Cardiac muscle cell (in vitro differentiated cells and primary cell): ENCODE data around the gene NFIC. TPM values are rescaled to one million over a fixed set of nuclear protein-coding genes. Genes with fewer than 3 reads are reported as not detected.
"Not testable (repeated sequence)": the region's sequence is repeated elsewhere in the genome, so short reads cannot be mapped to it uniquely, and the experiment has no call there.

Experiments
- DNase-seq, 2 donors: peaks; one replicate each; pipeline versions ENCODE4 v3.0.0 to v3.0.0-alpha.2; 2010 to 2017; ENCODE audit warnings: low read depth in 1 of 2, low spot score in 1 of 2
- H3K27ac ChIP-seq: fragments of 200-600 bp; sonication (generic); 2 replicates; pipeline ENCODE4 v1.5.1; 2016
- H3K27me3 ChIP-seq: fragments of 200-600 bp; sonication (generic); 2 replicates; pipeline ENCODE4 v1.6.0; 2016; ENCODE audit warnings: control low read depth
- H3K36me3 ChIP-seq: fragments of 200-600 bp; sonication (generic); 2 replicates; pipeline ENCODE4 v1.5.1; 2016; ENCODE audit warnings: control low read depth
- H3K4me1 ChIP-seq: fragments of 200-600 bp; sonication (generic); 2 replicates; pipeline ENCODE4 v1.8.1; 2017; ENCODE audit warnings: low read depth, mild to moderate bottlenecking, mixed run types
- H3K4me3 ChIP-seq: fragments of 200-600 bp; sonication (generic); 2 replicates; pipeline ENCODE4 v1.5.1; 2016; ENCODE audit warnings: mild to moderate bottlenecking
- H3K9me3 ChIP-seq: fragments of 200-600 bp; sonication (generic); 2 replicates; pipeline ENCODE4 v1.5.1; 2017; ENCODE audit warnings: low read depth, mild to moderate bottlenecking, control low read depth
- polyA plus RNA-seq: library from polyadenylated mRNA; unstranded; fragments of >200 nt; fragmentation: Nextera tagmentation; extraction: Ambion mirVana; gene quantifications from 2 replicates; pipeline ENCODE4 v1.2.1, GENCODE V29; 2016
- total RNA-seq: library from RNA; depleted of rRNA; stranded (reverse); fragments of >200 nt; gene quantifications from 2 replicates; pipeline ENCODE4 v1.2.3, GENCODE V29; 2016
- TF ChIP-seq, protein P1 (sequence below): IDR thresholded peaks from 2 replicates; pipeline ENCODE4 v1.5.1; 2012; ENCODE audit warnings: low read depth, mild to moderate bottlenecking, low read length

The NFIC gene
- total and polyA plus RNA-seq, 2 experiments from 2014 or later = 32.7 to 46.1 TPM

GRCh38 chr19:3346677-3347353 lies 19.6 kb upstream of the NFIC start:
- H3K27ac ChIP-seq = no peak overlapping the region
- H3K36me3 ChIP-seq = no peaks in the 10 kb centered on the region
- no peak overlapping the region for H3K4me3 ChIP-seq
- H3K27me3 ChIP-seq = peaks cover 18% of the 10 kb centered on the region
- TF ChIP-seq, protein P1, sequence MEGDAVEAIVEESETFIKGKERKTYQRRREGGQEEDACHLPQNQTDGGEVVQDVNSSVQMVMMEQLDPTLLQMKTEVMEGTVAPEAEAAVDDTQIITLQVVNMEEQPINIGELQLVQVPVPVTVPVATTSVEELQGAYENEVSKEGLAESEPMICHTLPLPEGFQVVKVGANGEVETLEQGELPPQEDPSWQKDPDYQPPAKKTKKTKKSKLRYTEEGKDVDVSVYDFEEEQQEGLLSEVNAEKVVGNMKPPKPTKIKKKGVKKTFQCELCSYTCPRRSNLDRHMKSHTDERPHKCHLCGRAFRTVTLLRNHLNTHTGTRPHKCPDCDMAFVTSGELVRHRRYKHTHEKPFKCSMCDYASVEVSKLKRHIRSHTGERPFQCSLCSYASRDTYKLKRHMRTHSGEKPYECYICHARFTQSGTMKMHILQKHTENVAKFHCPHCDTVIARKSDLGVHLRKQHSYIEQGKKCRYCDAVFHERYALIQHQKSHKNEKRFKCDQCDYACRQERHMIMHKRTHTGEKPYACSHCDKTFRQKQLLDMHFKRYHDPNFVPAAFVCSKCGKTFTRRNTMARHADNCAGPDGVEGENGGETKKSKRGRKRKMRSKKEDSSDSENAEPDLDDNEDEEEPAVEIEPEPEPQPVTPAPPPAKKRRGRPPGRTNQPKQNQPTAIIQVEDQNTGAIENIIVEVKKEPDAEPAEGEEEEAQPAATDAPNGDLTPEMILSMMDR = no peak
- no peaks in the 10 kb centered on the region for H3K9me3 ChIP-seq
- H3K4me1 ChIP-seq = no peaks in the 10 kb centered on the region
- peak in 1 of 2 donors; percentile 88 for DNase-seq

GRCh38 chr19:3348042-3348441 lies 18.3 kb upstream of the NFIC start:
- H3K9me3 ChIP-seq = no peaks in the 10 kb centered on the region
- no peaks in the 10 kb centered on the region for H3K4me1 ChIP-seq
- TF ChIP-seq, protein P1 = no peak
- H3K4me3 ChIP-seq = no peak overlapping the region
- peaks cover 29% of the 10 kb centered on the region for H3K27me3 ChIP-seq
- H3K27ac ChIP-seq = no peak overlapping the region
- no peak for DNase-seq
- no peaks in the 10 kb centered on the region for H3K36me3 ChIP-seq

DNA sequence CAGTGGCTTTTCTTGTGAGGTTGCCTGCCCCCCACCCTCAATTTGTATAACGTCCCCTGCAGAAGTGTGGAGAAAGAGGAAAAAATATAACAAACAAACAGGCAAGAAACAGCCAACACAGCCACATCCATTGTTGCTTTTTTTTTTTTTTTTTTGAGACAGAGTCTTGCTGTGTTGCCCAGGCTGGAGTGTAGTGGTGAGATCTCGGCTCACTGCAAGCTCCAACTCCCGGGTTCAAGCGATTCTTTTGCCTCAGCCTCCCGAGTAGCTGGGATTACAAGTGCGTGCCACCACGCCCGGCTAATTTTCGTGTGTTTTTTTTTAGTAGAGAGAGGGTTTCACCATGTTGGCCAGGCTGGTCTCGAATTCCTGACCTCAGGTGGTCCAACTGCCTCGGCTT lies 17.9 kb upstream of the NFIC start:
- not testable (repeated sequence) for H3K4me3 ChIP-seq, H3K9me3 ChIP-seq, H3K27ac ChIP-seq, H3K36me3 ChIP-seq, DNase-seq, H3K4me1 ChIP-seq
- H3K27me3 ChIP-seq = peaks cover 33% of the 10 kb centered on the region

DNA sequence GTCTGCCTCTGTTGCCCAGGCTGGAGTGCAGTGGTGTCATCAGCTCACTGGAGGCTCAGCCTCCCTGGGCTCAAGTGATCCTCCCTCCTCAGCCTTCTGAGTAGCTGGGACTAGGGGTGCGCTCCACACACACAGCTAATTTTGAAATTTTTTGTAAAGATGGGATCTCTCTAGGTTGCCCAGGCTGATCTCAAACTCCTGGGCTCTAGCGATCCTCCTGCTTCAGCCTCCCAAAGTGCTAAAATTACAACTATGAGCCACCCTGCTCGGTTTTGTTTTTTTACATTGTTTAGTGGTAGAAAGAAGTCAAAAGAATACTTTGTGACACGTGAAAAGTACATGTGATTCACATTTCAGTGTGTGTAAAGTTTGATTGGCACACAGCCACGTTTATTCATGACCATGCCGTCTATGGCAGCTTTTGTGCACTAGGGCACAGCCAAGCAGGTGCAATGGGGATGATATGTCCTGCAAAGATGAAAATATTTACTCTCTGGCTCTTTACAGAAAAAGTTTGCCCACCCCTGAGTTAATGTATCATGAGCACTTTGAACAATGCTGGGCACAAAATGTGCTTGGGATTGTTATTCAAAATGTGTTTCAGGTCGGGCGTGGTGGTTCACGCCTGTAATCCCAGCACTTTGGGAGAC lies 16.2 kb upstream of the NFIC start:
- peaks cover 37% of the 10 kb centered on the region for H3K27me3 ChIP-seq

DNA sequence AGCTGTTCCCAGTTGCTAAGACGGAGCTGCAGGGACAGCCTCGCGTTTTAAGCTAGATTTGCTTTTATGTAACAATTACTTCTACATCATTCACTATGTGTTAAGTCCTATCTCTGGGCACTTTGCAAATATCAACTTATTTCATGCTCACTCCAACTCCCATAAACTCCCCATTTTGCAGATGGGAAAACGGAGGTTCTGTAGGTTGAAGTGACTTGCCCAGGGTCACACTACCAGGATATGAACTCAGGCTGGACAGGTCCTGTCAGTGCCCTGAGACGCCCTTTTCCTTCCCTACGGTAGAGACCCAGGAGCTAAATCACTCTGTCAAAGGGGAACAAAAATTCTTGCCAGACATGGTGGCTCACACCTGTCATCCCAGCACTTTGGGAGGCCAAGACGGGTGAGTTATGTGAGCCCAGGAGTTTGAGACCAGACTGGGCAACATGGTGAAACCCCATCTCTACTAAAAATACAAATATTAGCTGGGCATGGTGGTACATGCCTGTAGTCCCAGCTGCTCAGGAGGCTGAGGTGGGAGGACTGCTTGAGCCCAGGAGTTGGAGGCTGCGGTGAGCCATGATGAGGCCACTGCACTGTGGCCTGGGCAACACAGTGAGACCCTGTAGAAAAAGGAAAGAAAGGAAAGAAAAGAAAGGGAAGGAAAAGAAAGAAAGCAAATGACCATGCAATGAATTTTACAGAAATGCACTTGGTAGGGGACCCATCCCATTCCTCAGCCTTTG lies 14.5 kb upstream of the NFIC start:
- no peak for DNase-seq
- Histone ChIP-seq H3K36me3 (no peaks in the 10 kb centered on the region), H3K27me3 (peaks cover 37% of the 10 kb centered on the region)

More for the DNA sequence above, 16.2 kb upstream of the NFIC start:
- TF ChIP-seq, protein P1 = no peak
- Histone ChIP-seq H3K4me1 (no peaks in the 10 kb centered on the region), H3K27ac (no peak overlapping the region), H3K4me3 (no peak overlapping the region), H3K9me3 (no peaks in the 10 kb centered on the region), H3K36me3 (no peaks in the 10 kb centered on the region)
- DNase-seq = peak in 1 of 2 donors; percentile 36

More for the DNA sequence above, 14.5 kb upstream of the NFIC start:
- Histone ChIP-seq H3K27ac (no peak overlapping the region), H3K4me1 (no peaks in the 10 kb centered on the region), H3K4me3 (no peak overlapping the region), H3K9me3 (no peaks in the 10 kb centered on the region)
- TF ChIP-seq, protein P1 = no peak
